Trophoblast cell (in vitro differentiated cells and primary cell): Measurements from ENCODE around the gene STPG3.

Experiments
- DNase-seq, 2 donors: peaks; one replicate each; pipeline ENCODE4 v3.0.0-alpha.2; 2016
- H2AFZ ChIP-seq: 2 replicates; pipeline ENCODE4 v1.6.1; 2013; ENCODE audit warnings: low read length, moderate library complexity, mild to moderate bottlenecking; ENCODE audit not compliant: insufficient read depth, poor library complexity
- H2AK5ac ChIP-seq: 2 replicates; pipeline ENCODE4 v1.6.1; 2013; ENCODE audit warnings: mild to moderate bottlenecking, low read length
- H2BK120ac ChIP-seq: 2 replicates; pipeline ENCODE4 v1.6.1; 2013; ENCODE audit warnings: low read length, mild to moderate bottlenecking, moderate library complexity; ENCODE audit not compliant: insufficient read depth, poor library complexity
- H2BK12ac ChIP-seq: 2 replicates; pipeline ENCODE4 v1.6.1; 2013; ENCODE audit warnings: mild to moderate bottlenecking, low read length, moderate library complexity
- H2BK5ac ChIP-seq: 2 replicates; pipeline ENCODE4 v1.6.1; 2013; ENCODE audit warnings: low read length, low read depth, moderate library complexity, mild to moderate bottlenecking; ENCODE audit not compliant: poor library complexity
- H3K14ac ChIP-seq: 2 replicates; pipeline ENCODE4 v1.6.1; 2013; ENCODE audit warnings: mild to moderate bottlenecking, low read length
- H3K18ac ChIP-seq: 2 replicates; pipeline ENCODE4 v1.6.1; 2013; ENCODE audit warnings: mild to moderate bottlenecking, low read length
- H3K23ac ChIP-seq: 2 replicates; pipeline ENCODE4 v1.6.1; 2013; ENCODE audit warnings: low read length
- H3K27ac ChIP-seq: 2 replicates; pipeline ENCODE4 v1.5.1; 2013; ENCODE audit warnings: low read depth, mild to moderate bottlenecking, inconsistent platforms, low read length, moderate library complexity
- H3K27me3 ChIP-seq: 2 replicates; pipeline ENCODE4 v1.6.1; 2013; ENCODE audit warnings: inconsistent platforms, mild to moderate bottlenecking, low read length, moderate library complexity; ENCODE audit not compliant: insufficient read depth
- H3K36me3 ChIP-seq, 2 experiments: 1 replicate in 1 of 2; 2 replicates in 1 of 2; pipeline ENCODE4 v1.6.1; 2013; ENCODE audit warnings: low read length in 2 of 2, mild to moderate bottlenecking in 2 of 2, moderate library complexity in 1 of 2; ENCODE audit not compliant: insufficient read depth in 2 of 2, control insufficient read depth in 1 of 2
- H3K4ac ChIP-seq: 2 replicates; pipeline ENCODE4 v1.6.1; 2013; ENCODE audit warnings: low read depth, mild to moderate bottlenecking, low read length, moderate library complexity
- H3K4me1 ChIP-seq, 2 experiments: 1 replicate in 1 of 2; 2 replicates in 1 of 2; pipeline ENCODE4 v1.6.1; 2013; ENCODE audit warnings: low read length in 2 of 2, mild to moderate bottlenecking in 2 of 2, moderate library complexity in 1 of 2; ENCODE audit not compliant: insufficient read depth in 2 of 2, control insufficient read depth in 1 of 2
- H3K4me2 ChIP-seq: 2 replicates; pipeline ENCODE4 v1.6.1; 2013; ENCODE audit warnings: inconsistent platforms, mild to moderate bottlenecking, low read length, moderate library complexity
- H3K4me3 ChIP-seq: 2 replicates; pipeline ENCODE4 v1.5.1; 2013; ENCODE audit warnings: mild to moderate bottlenecking, low read depth, low read length, inconsistent platforms
- H3K79me1 ChIP-seq: one replicate; pipeline ENCODE4 v1.6.1; 2013; ENCODE audit warnings: low read length
- H3K79me2 ChIP-seq: 2 replicates; pipeline ENCODE4 v1.6.1; 2013; ENCODE audit warnings: low read length, mild to moderate bottlenecking; ENCODE audit not compliant: control insufficient read depth, insufficient read depth, poor library complexity
- H3K9ac ChIP-seq: 2 replicates; pipeline ENCODE4 v1.6.1; 2013; ENCODE audit warnings: mild to moderate bottlenecking, low read length
- H3K9me3 ChIP-seq: 2 replicates; pipeline ENCODE4 v1.6.1; 2013; ENCODE audit warnings: low read depth, mild to moderate bottlenecking, control low read depth, inconsistent platforms, low read length; ENCODE audit not compliant: insufficient read depth
- H4K12ac ChIP-seq: 2 replicates; pipeline ENCODE4 v1.6.1; 2013; ENCODE audit warnings: low read depth, mild to moderate bottlenecking, low read length, moderate library complexity
- H4K8ac ChIP-seq: 2 replicates; pipeline ENCODE4 v1.6.1; 2013; ENCODE audit warnings: low read depth, mild to moderate bottlenecking, low read length, moderate library complexity
- H4K91ac ChIP-seq: one replicate; pipeline ENCODE4 v1.6.1; 2013; ENCODE audit warnings: low read depth, mild to moderate bottlenecking, low read length, moderate library complexity
- WGBS: extraction: QIAGEN DNeasy Blood & Tissue Kit; methylation state at CpG from one replicate; pipeline ENCODE4 v1.1.7; 2013; ENCODE audit warnings: missing lambda C conversion rate; ENCODE audit not compliant: insufficient read length, insufficient coverage; ENCODE audit errors: extremely low coverage; 5-methylcytosine and 5-hydroxymethylcytosine counted together

Gene STPG3

GRCh38 chr9:137218212-137218753, 32.8 kb upstream of the STPG3 start:
- no peak overlapping the region for H2BK5ac ChIP-seq
- H3K27me3 ChIP-seq = no peaks in the 10 kb centered on the region
- no peak overlapping the region for H2AFZ ChIP-seq
- no peak overlapping the region for H4K8ac ChIP-seq
- no peak overlapping the region for H4K91ac ChIP-seq
- H3K4ac ChIP-seq = no peak overlapping the region
- no peak overlapping the region for H2AK5ac ChIP-seq
- no peak overlapping the region for H3K4me2 ChIP-seq
- H3K9me3 ChIP-seq = no peaks in the 10 kb centered on the region
- H3K18ac ChIP-seq = no peak overlapping the region
- no peak overlapping the region for H2BK12ac ChIP-seq
- DNase-seq = no peak
- H3K4me1 ChIP-seq = peaks cover 18 to 21% of the 10 kb centered on the region in 2 experiments
- H3K79me1 ChIP-seq = peaks cover 5% of the 10 kb centered on the region
- no CpG with 5 or more reads among the region's 30 CpGs for WGBS
- no peak overlapping the region for H3K23ac ChIP-seq
- peaks cover 37 to 40% of the 10 kb centered on the region in 2 experiments for H3K36me3 ChIP-seq
- H4K12ac ChIP-seq = no peak overlapping the region
- no peak overlapping the region for H3K27ac ChIP-seq
- no peak overlapping the region for H3K4me3 ChIP-seq
- no peaks in the 10 kb centered on the region for H3K79me2 ChIP-seq
- no peak overlapping the region for H3K9ac ChIP-seq
- H2BK120ac ChIP-seq = no peak overlapping the region
- no peak overlapping the region for H3K14ac ChIP-seq

GRCh38 chr9:137218754-137219271, 32.3 kb upstream of the STPG3 start:
- Histone ChIP-seq H3K9me3 (no peaks in the 10 kb centered on the region), H2BK120ac (no peak overlapping the region), H3K4me3 (no peak overlapping the region), H3K79me2 (peaks cover 2% of the 10 kb centered on the region), H3K79me1 (peaks cover 8% of the 10 kb centered on the region), H3K23ac (no peak overlapping the region), H4K91ac (no peak overlapping the region), H3K4ac (no peak overlapping the region), H3K4me1 (peaks cover 18 to 21% of the 10 kb centered on the region in 2 experiments), H2AK5ac (no peak overlapping the region), H3K27me3 (no peaks in the 10 kb centered on the region), H3K18ac (no peak overlapping the region), H3K9ac (no peak overlapping the region), H3K27ac (no peak overlapping the region), H3K4me2 (no peak overlapping the region), H2BK12ac (no peak overlapping the region), H2BK5ac (no peak overlapping the region), H4K8ac (no peak overlapping the region), H4K12ac (no peak overlapping the region), H3K36me3 (peaks cover 31 to 35% of the 10 kb centered on the region in 2 experiments), H3K14ac (no peak overlapping the region), H2AFZ (no peak overlapping the region)
- WGBS = no CpG with 5 or more reads among the region's 12 CpGs
- peak; percentile 43 to 50 for DNase-seq

GRCh38 chr9:137219757-137220316, 31.2 kb upstream of the STPG3 start:
- H4K12ac ChIP-seq = no peak overlapping the region
- no peak for DNase-seq
- H3K4me3 ChIP-seq = no peak overlapping the region
- no peak overlapping the region for H3K23ac ChIP-seq
- no peak overlapping the region for H4K91ac ChIP-seq
- H3K79me2 ChIP-seq = peaks cover 2% of the 10 kb centered on the region
- no peaks in the 10 kb centered on the region for H3K9me3 ChIP-seq
- H3K4ac ChIP-seq = no peak overlapping the region
- no peak overlapping the region for H3K9ac ChIP-seq
- H3K4me2 ChIP-seq = no peak overlapping the region
- H3K36me3 ChIP-seq = peaks cover 22 to 25% of the 10 kb centered on the region in 2 experiments
- H2BK5ac ChIP-seq = no peak overlapping the region
- H4K8ac ChIP-seq = no peak overlapping the region
- H2BK120ac ChIP-seq = no peak overlapping the region
- no peaks in the 10 kb centered on the region for H3K27me3 ChIP-seq
- no peak overlapping the region for H2BK12ac ChIP-seq
- H3K14ac ChIP-seq = no peak overlapping the region
- H3K4me1 ChIP-seq = peaks cover 21 to 24% of the 10 kb centered on the region in 2 experiments
- H3K18ac ChIP-seq = no peak overlapping the region
- peaks cover 8% of the 10 kb centered on the region for H3K79me1 ChIP-seq
- H3K27ac ChIP-seq = no peak overlapping the region
- WGBS = no CpG with 5 or more reads among the region's 10 CpGs
- H2AFZ ChIP-seq = no peak overlapping the region
- H2AK5ac ChIP-seq = no peak overlapping the region

- Histone ChIP-seq H3K23ac (no peak overlapping the region), H3K27ac (no peak overlapping the region), H2BK12ac (no peak overlapping the region), H2BK5ac (no peak overlapping the region), H3K4me3 (no peak overlapping the region), H3K18ac (no peak overlapping the region), H3K9ac (no peak overlapping the region), H3K79me1 (peaks cover 8% of the 10 kb centered on the region), H3K9me3 (no peaks in the 10 kb centered on the region), H2AK5ac (no peak overlapping the region), H3K27me3 (no peaks in the 10 kb centered on the region), H3K14ac (no peak overlapping the region), H3K4me2 (no peak overlapping the region), H3K4ac (no peak overlapping the region), H3K4me1 (peaks cover 21 to 24% of the 10 kb centered on the region in 2 experiments), H2AFZ (no peak overlapping the region), H3K36me3 (peaks cover 16 to 18% of the 10 kb centered on the region in 2 experiments), H4K12ac (no peak overlapping the region), H4K8ac (no peak overlapping the region), H2BK120ac (no peak overlapping the region), H3K79me2 (peaks cover 2% of the 10 kb centered on the region), H4K91ac (no peak overlapping the region)
- no CpG with 5 or more reads among the region's 52 CpGs for WGBS
- DNase-seq = no peak
Measured at GRCh38 chr9:137220317-137221094, 30.6 kb upstream of the STPG3 start.
